HG03469 (cell line): Measurements from ENCODE around the gene MIGA2.
"Not testable (repeated sequence)": the region's sequence is repeated elsewhere in the genome, so short reads cannot be mapped to it uniquely, and the experiment has no call there.

Experiments used
- ATAC-seq: cut with Tn5 transposase; IDR thresholded peaks from one replicate; pipeline ENCODE4 v1.9.1; 2021; ENCODE audit warnings: mild to moderate bottlenecking, moderate library complexity, moderate number of reproducible peaks; ENCODE audit not compliant: unreplicated experiment

MIGA2 gene

GRCh38 chr9:129011170-129011569, 25.3 kb upstream of the MIGA2 start:
- ATAC-seq: no peak

GRCh38 chr9:129011761-129012181, 24.7 kb upstream of the MIGA2 start:
- ATAC-seq: no peak

- ATAC-seq: no peak
Measured at GRCh38 chr9:129012343-129012742, 24.1 kb upstream of the MIGA2 start.

GRCh38 chr9:129012893-129013448, 23.5 kb upstream of the MIGA2 start:
- ATAC-seq: no peak

- ATAC-seq: no peak
Measured at GRCh38 chr9:129013674-129014073, 22.8 kb upstream of the MIGA2 start.

GRCh38 chr9:129014124-129014523, 22.3 kb upstream of the MIGA2 start:
- no peak for ATAC-seq

- ATAC-seq: no peak
Measured at GRCh38 chr9:129014608-129015007, 21.8 kb upstream of the MIGA2 start.

GRCh38 chr9:129021091-129021490, 15.3 kb upstream of the MIGA2 start:
- no peak for ATAC-seq

- no peak for ATAC-seq
Measured at GRCh38 chr9:129022037-129022436, 14.4 kb upstream of the MIGA2 start.

GRCh38 chr9:129023036-129023907, 13.2 kb upstream of the MIGA2 start:
- no peak for ATAC-seq

- no peak for ATAC-seq
Measured at GRCh38 chr9:129023908-129024233, 12.6 kb upstream of the MIGA2 start.

- no peak for ATAC-seq
Measured at GRCh38 chr9:129026442-129027223, 9.8 kb upstream of the MIGA2 start.

GRCh38 chr9:129027224-129027684, 9.2 kb upstream of the MIGA2 start:
- no peak for ATAC-seq

- ATAC-seq: peak; percentile 19
Measured at GRCh38 chr9:129027685-129028191, 8.7 kb upstream of the MIGA2 start.

- peak; percentile 53 for ATAC-seq
Measured at GRCh38 chr9:129028192-129028966, 8.0 kb upstream of the MIGA2 start, which contains the start of gene SH3GLB2. TSS of gene SH3GLB2 (minus strand) at chr9:129028331. CDS start at chr9:129028154, 177 bp downstream.

- no peak for ATAC-seq
Measured at GRCh38 chr9:129030191-129030590, 6.2 kb upstream of the MIGA2 start.

GRCh38 chr9:129031514-129031913, 4.9 kb upstream of the MIGA2 start:
- ATAC-seq: no peak

GRCh38 chr9:129032541-129033159, 3.8 kb upstream of the MIGA2 start:
- no peak for ATAC-seq

- ATAC-seq: no peak
Measured at GRCh38 chr9:129033216-129033615, 3.2 kb upstream of the MIGA2 start.

- not testable (repeated sequence) for ATAC-seq
Measured at GRCh38 chr9:129035838-129036237, 588 bp upstream of the MIGA2 start.
